ENCODE measurements around the gene C1orf35. TPM values are rescaled to one million over a fixed set of nuclear protein-coding genes. Genes with fewer than 3 reads are reported as not detected.

C1orf35 gene
- total and polyA plus RNA-seq, 4 donors = 4.0 to 7.5 (median 6.4) TPM

DNA sequence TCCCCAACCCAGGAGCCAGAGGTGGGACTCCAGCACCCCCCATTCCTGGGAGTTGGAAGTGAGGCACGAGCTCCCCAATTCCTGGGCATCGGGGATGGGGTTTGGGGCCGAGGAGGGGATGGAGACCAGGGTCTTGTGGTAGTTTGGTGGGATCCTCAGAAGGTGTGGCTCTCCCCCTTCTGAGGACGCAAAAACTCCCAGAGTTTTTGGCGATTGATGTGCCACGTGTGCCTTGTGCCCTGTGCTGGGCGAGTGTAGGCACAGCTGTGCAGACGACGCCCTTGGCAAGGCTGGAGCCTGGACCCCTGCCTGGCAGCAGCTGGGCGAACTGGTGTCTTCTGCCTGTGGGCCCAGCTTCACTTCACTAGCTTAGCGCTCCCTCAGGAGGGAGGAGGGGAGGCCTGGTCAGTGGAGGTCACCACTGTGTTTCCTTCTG is 39.6 kb upstream of the C1orf35 start:
- peaks cover 0 to 12% (median 4%) of the 10 kb centered on the region in 4 donors for H3K36me3 ChIP-seq (ENCODE audit: control insufficient read depth in 4 of 4, insufficient read depth in 3 of 4, low read depth in 1 of 4, low read length in 3 of 4)
- peaks cover 14 to 30% (median 23%) of the 10 kb centered on the region in 4 donors for H3K4me1 ChIP-seq (ENCODE audit: control insufficient read depth in 4 of 4, insufficient read depth in 4 of 4, low read length in 3 of 4)
- TF ChIP-seq YY1 (IDR thresholded peaks at IDR 0.05) = no peak
- TF ChIP-seq, protein P1, sequence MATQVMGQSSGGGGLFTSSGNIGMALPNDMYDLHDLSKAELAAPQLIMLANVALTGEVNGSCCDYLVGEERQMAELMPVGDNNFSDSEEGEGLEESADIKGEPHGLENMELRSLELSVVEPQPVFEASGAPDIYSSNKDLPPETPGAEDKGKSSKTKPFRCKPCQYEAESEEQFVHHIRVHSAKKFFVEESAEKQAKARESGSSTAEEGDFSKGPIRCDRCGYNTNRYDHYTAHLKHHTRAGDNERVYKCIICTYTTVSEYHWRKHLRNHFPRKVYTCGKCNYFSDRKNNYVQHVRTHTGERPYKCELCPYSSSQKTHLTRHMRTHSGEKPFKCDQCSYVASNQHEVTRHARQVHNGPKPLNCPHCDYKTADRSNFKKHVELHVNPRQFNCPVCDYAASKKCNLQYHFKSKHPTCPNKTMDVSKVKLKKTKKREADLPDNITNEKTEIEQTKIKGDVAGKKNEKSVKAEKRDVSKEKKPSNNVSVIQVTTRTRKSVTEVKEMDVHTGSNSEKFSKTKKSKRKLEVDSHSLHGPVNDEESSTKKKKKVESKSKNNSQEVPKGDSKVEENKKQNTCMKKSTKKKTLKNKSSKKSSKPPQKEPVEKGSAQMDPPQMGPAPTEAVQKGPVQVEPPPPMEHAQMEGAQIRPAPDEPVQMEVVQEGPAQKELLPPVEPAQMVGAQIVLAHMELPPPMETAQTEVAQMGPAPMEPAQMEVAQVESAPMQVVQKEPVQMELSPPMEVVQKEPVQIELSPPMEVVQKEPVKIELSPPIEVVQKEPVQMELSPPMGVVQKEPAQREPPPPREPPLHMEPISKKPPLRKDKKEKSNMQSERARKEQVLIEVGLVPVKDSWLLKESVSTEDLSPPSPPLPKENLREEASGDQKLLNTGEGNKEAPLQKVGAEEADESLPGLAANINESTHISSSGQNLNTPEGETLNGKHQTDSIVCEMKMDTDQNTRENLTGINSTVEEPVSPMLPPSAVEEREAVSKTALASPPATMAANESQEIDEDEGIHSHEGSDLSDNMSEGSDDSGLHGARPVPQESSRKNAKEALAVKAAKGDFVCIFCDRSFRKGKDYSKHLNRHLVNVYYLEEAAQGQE (IDR thresholded peaks at IDR 0.05) = no peak
- TF ChIP-seq GABPA (IDR thresholded peaks at IDR 0.05 in 1 of 2, conservative IDR thresholded peaks at IDR 0.05 in 1 of 2) = no peak
- TF ChIP-seq SP1 (IDR thresholded peaks at IDR 0.05) = no peak
- TF ChIP-seq, protein P2, sequence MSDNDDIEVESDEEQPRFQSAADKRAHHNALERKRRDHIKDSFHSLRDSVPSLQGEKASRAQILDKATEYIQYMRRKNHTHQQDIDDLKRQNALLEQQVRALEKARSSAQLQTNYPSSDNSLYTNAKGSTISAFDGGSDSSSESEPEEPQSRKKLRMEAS (IDR thresholded peaks at IDR 0.05) = no peak
- TF ChIP-seq JUND (IDR thresholded peaks at IDR 0.05) = no peak
- TF ChIP-seq, protein P3, sequence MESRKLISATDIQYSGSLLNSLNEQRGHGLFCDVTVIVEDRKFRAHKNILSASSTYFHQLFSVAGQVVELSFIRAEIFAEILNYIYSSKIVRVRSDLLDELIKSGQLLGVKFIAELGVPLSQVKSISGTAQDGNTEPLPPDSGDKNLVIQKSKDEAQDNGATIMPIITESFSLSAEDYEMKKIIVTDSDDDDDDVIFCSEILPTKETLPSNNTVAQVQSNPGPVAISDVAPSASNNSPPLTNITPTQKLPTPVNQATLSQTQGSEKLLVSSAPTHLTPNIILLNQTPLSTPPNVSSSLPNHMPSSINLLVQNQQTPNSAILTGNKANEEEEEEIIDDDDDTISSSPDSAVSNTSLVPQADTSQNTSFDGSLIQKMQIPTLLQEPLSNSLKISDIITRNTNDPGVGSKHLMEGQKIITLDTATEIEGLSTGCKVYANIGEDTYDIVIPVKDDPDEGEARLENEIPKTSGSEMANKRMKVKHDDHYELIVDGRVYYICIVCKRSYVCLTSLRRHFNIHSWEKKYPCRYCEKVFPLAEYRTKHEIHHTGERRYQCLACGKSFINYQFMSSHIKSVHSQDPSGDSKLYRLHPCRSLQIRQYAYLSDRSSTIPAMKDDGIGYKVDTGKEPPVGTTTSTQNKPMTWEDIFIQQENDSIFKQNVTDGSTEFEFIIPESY (IDR thresholded peaks at IDR 0.05) = no peak
- TF ChIP-seq, protein P4, sequence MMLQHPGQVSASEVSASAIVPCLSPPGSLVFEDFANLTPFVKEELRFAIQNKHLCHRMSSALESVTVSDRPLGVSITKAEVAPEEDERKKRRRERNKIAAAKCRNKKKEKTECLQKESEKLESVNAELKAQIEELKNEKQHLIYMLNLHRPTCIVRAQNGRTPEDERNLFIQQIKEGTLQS (IDR thresholded peaks at IDR 0.05) = no peak
- no peak for TF ChIP-seq TAF1 (conservative IDR thresholded peaks at IDR 0.05)
- TF ChIP-seq NR2F2 (IDR thresholded peaks at IDR 0.05) = no peak
- TF ChIP-seq RXRA (IDR thresholded peaks at IDR 0.05) = no peak
- H3K9ac ChIP-seq (ENCODE audit: low read depth in 1 of 2, low read length in 2 of 2) = no peak overlapping the region
- H3K27ac ChIP-seq (ENCODE audit: low read depth in 1 of 2, low read length in 2 of 2) = no peak overlapping the region
- H3K27me3 ChIP-seq (ENCODE audit: control insufficient read depth in 4 of 4, insufficient read depth in 4 of 4, low read length in 3 of 4) = no peaks in the 10 kb centered on the region
- no peaks in the 10 kb centered on the region for H3K9me3 ChIP-seq (ENCODE audit: control insufficient read depth in 4 of 4, low read length in 3 of 4)
- DNase-seq (ENCODE audit: low spot score) = no peak
- WGBS = 90% methylated on average over 11 of the region's 11 CpGs
- no peak overlapping the region for H3K4me3 ChIP-seq (ENCODE audit: low read depth in 1 of 3, low read length in 3 of 3)

DNA sequence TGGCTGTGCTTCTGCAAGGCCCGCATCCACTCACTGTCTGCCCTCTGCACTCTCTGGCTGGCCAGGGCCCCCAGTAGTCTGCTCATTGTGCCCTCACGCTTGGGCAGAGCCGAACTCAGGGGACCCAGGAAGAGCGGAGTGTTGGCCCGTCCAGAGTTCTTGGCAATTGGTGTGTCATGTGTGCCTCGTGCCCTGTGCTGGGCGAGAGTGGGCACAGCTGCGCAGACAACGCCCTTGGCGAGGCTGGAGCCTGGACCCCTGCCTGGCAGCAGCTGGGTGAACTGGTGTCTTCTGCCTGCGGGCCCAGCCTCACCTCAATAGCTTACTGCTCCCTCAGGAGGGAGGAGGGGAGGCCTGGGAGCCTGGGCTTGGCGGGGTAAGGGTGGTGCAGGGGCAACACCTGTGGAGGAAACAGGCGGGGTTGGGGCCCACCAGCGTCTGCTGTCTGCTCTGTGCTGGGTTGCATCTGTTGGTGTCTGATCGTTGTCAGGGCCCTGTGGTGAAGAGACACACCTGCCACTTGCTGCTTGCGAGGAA is 39.1 kb upstream of the C1orf35 start:
- Histone ChIP-seq H3K9ac (ENCODE audit: low read depth in 1 of 2, low read length in 2 of 2) (no peak overlapping the region), H3K36me3 (ENCODE audit: control insufficient read depth in 4 of 4, insufficient read depth in 3 of 4, low read depth in 1 of 4, low read length in 3 of 4) (peaks cover 0 to 12% (median 4%) of the 10 kb centered on the region in 4 donors), H3K27ac (ENCODE audit: low read depth in 1 of 2, low read length in 2 of 2) (peak overlapping the region; percentile 97), H3K4me1 (ENCODE audit: control insufficient read depth in 4 of 4, insufficient read depth in 4 of 4, low read length in 3 of 4) (peaks cover 14 to 30% (median 23%) of the 10 kb centered on the region in 4 donors), H3K9me3 (ENCODE audit: control insufficient read depth in 4 of 4, low read length in 3 of 4) (no peaks in the 10 kb centered on the region), H3K27me3 (ENCODE audit: control insufficient read depth in 4 of 4, insufficient read depth in 4 of 4, low read length in 3 of 4) (no peaks in the 10 kb centered on the region), H3K4me3 (ENCODE audit: low read depth in 1 of 3, low read length in 3 of 3) (no peak overlapping the region)
- WGBS = 88% methylated on average over 16 of the region's 16 CpGs
- DNase-seq (ENCODE audit: low spot score) = peak; percentile 46
- TF ChIP-seq YY1 (IDR thresholded peaks at IDR 0.05) (no peak), NR2F2 (IDR thresholded peaks at IDR 0.05) (no peak), JUND (IDR thresholded peaks at IDR 0.05) (no peak), HNF4A (conservative IDR thresholded peaks at IDR 0.05) (no peak), RAD21 (IDR thresholded peaks at IDR 0.05) (no peak), HNF4G (IDR thresholded peaks at IDR 0.05) (no peak), RXRA (IDR thresholded peaks at IDR 0.05) (no peak), SP1 (IDR thresholded peaks at IDR 0.05) (no peak), EGR1 (IDR thresholded peaks at IDR 0.05; ENCODE audit: low read depth in 2 of 2) (no peak)
- TF ChIP-seq, protein P4 (IDR thresholded peaks at IDR 0.05) = no peak
- TF ChIP-seq, protein P2 (IDR thresholded peaks at IDR 0.05) = no peak
- TF ChIP-seq, protein P3 (IDR thresholded peaks at IDR 0.05) = no peak
- TF ChIP-seq, protein P5, sequence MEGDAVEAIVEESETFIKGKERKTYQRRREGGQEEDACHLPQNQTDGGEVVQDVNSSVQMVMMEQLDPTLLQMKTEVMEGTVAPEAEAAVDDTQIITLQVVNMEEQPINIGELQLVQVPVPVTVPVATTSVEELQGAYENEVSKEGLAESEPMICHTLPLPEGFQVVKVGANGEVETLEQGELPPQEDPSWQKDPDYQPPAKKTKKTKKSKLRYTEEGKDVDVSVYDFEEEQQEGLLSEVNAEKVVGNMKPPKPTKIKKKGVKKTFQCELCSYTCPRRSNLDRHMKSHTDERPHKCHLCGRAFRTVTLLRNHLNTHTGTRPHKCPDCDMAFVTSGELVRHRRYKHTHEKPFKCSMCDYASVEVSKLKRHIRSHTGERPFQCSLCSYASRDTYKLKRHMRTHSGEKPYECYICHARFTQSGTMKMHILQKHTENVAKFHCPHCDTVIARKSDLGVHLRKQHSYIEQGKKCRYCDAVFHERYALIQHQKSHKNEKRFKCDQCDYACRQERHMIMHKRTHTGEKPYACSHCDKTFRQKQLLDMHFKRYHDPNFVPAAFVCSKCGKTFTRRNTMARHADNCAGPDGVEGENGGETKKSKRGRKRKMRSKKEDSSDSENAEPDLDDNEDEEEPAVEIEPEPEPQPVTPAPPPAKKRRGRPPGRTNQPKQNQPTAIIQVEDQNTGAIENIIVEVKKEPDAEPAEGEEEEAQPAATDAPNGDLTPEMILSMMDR (IDR thresholded peaks at IDR 0.05; ENCODE audit: low read depth, low read length, missing input control) = no peak

Data from liver (tissue), 9 donors.